ENCODE data around the gene MRPL39.

- no peak for TF ChIP-seq EP300 (IDR thresholded peaks at IDR 0.05)
- no peak for TF ChIP-seq CTCF (IDR thresholded peaks at IDR 0.05)
- TF ChIP-seq POLR2A (IDR thresholded peaks at IDR 0.05): no peak
These were observed 56.7 kb downstream of the MRPL39 start for GRCh38 chr21:25550352-25551120.

Data from sigmoid colon (tissue), 4 donors.